GM18951 (cell line): ENCODE data around the gene HES4.
"Not testable (repeated sequence)": the region's sequence is repeated elsewhere in the genome, so short reads cannot be mapped to it uniquely, and the experiment has no call there.

ENCODE experiments used
- POLR2A ChIP-seq: IDR thresholded peaks from 4 replicates; pipeline ENCODE4 v1.6.1; 2011; ENCODE audit warnings: mild to moderate bottlenecking; ENCODE audit not compliant: insufficient read length, insufficient read depth; ENCODE audit errors: extremely low read depth
- in situ Hi-C: fragments of 300-500 bp; cut with MboI; formaldehyde crosslinking; loops from one replicate; pipeline ENCODE4 v1.12.0; 2022; ENCODE audit warnings: low sequenced_read_pairs, mixed read lengths, inconsistent platforms; ENCODE audit not compliant: unreplicated experiment

The HES4 gene

GRCh38 chr1:1019122-1019999, 19.5 kb upstream of the HES4 start:
- peak; percentile 40 for TF ChIP-seq POLR2A

GRCh38 chr1:1018321-1018685, 18.4 kb upstream of the HES4 start:
- in situ Hi-C loops: not testable (repeated sequence)

More at GRCh38 chr1:1019122-1019999, 19.5 kb upstream of the HES4 start:
- in situ Hi-C loops: no loop called here

- in situ Hi-C loops: not testable (repeated sequence)
Observed at GRCh38 chr1:1017397-1018320, 17.8 kb upstream of the HES4 start.

GRCh38 chr1:1014799-1015681, 15.1 kb upstream of the HES4 start:
- in situ Hi-C loops: no loop called here
- peak; percentile 29 for TF ChIP-seq POLR2A

GRCh38 chr1:1013922-1014648, 14.2 kb upstream of the HES4 start:
- in situ Hi-C loops: no loop called here
- TF ChIP-seq POLR2A: no peak

GRCh38 chr1:1013105-1013921, 13.4 kb upstream of the HES4 start, which contains the start of gene ISG15:
Gene ISG15 (plus strand): TSS chr1:1013497. CDS start chr1:1013574, 77 bp downstream.
- in situ Hi-C loops: no loop called here
- TF ChIP-seq POLR2A: peak; percentile 97

GRCh38 chr1:1012736-1013104, 12.8 kb upstream of the HES4 start:
- in situ Hi-C loops: not testable (repeated sequence)

- in situ Hi-C loops: no loop called here
- TF ChIP-seq POLR2A: no peak
Observed at GRCh38 chr1:1011396-1011949, 11.6 kb upstream of the HES4 start.

- in situ Hi-C loops: not testable (repeated sequence)
Observed at GRCh38 chr1:1010131-1010530, 10.2 kb upstream of the HES4 start.

- in situ Hi-C loops: loop anchor here (5.0 kb wide), 1 partner anchor 34 kb away; no protein-coding TSS in a partner anchor
- TF ChIP-seq POLR2A: no peak
Observed at GRCh38 chr1:1006305-1007159, 6.6 kb upstream of the HES4 start.
